DND-41 (cell line): ENCODE results near the gene TRAF3IP1.

Experiments
- EZH2 ChIP-seq: IDR thresholded peaks from 3 replicates; pipeline ENCODE4 v1.6.1; 2012; ENCODE audit warnings: borderline replicate concordance, low read depth, mild to moderate bottlenecking, moderate library complexity, low read length, inconsistent platforms; ENCODE audit not compliant: severe bottlenecking
- TF ChIP-seq, protein P1 (sequence below): IDR thresholded peaks from 2 replicates; pipeline ENCODE4 v1.5.1; 2012; ENCODE audit warnings: borderline replicate concordance, low read length, moderate library complexity, mild to moderate bottlenecking; ENCODE audit not compliant: poor library complexity, severe bottlenecking; ENCODE audit errors: extremely low read depth

DNA sequence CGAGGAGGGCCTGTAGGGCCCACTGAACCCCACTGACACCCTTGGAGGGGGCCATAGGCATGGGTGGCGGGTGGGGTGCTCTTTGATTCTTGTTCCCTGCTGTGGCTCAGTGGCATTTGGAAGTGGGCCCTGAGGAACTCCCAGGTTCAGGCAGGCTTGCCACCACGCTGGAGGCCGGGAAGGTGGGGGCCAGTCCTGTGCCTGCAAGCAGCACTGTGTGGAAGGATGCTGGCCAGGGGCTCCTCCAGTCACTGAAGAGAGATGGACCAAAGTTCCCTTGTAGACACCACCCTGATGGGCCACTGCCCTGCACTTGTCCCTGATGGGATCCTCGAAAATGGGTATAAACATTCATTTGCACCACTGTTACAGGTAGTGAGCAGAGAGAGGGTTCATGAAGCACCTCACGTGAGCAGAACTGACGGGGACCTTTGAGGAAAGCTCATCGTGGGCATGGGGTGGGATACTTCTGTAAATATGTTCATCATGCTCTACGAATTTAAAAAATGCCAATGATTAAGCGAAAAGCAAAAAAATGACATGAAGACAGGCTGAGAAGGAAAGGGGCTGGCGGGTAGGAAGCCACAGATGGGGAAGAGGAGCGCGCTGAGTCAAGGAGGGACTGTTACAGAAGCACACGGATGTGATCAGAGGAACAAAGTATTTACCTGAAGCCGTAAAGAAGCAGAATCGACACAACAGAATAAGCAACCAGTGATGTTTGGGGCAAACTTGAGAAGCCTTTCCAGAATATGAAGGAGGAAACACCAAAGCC lies 61.2 kb downstream of the TRAF3IP1 start:
- no peak for TF ChIP-seq EZH2
- TF ChIP-seq, protein P1, sequence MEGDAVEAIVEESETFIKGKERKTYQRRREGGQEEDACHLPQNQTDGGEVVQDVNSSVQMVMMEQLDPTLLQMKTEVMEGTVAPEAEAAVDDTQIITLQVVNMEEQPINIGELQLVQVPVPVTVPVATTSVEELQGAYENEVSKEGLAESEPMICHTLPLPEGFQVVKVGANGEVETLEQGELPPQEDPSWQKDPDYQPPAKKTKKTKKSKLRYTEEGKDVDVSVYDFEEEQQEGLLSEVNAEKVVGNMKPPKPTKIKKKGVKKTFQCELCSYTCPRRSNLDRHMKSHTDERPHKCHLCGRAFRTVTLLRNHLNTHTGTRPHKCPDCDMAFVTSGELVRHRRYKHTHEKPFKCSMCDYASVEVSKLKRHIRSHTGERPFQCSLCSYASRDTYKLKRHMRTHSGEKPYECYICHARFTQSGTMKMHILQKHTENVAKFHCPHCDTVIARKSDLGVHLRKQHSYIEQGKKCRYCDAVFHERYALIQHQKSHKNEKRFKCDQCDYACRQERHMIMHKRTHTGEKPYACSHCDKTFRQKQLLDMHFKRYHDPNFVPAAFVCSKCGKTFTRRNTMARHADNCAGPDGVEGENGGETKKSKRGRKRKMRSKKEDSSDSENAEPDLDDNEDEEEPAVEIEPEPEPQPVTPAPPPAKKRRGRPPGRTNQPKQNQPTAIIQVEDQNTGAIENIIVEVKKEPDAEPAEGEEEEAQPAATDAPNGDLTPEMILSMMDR: no peak
